Vagina (tissue), 2 donors: ENCODE data around the gene SHISA6.

Experiments
- POLR2A ChIP-seq, 2 donors: fragments of 450-650 bp; IDR thresholded peaks; one replicate each; pipeline ENCODE4 v1.6.1; 2017; ENCODE audit warnings: antibody characterized with exemption in 2 of 2, mild to moderate bottlenecking in 2 of 2, moderate library complexity in 2 of 2
- POLR2AphosphoS5 ChIP-seq, 2 donors: sonication (generic); formaldehyde crosslinking; IDR thresholded peaks; one replicate each; pipeline ENCODE4 v1.9.0; 2017; ENCODE audit warnings: antibody characterized with exemption in 2 of 2, mild to moderate bottlenecking in 2 of 2, low read depth in 1 of 2; ENCODE audit not compliant: insufficient read depth in 1 of 2

DNA sequence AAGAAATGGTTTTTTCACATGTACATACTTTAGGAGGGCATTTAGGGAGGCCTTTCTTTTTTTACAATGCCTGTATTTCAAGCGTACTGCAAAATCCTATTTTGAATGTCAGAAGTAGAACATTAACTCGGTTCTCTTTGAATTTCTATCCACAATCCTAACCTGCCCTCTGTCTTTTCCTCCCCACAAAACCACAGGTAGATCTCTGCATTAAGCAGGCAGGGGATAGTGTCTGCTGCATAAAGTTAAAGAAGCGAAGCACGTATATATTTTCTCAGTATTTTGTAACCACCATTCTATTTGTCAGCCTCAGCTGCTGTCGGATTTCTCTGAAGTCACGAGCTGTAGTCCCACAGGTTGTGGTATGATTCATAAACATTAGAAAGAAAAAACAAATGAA lies 137.5 kb downstream of the SHISA6 start:
- TF ChIP-seq POLR2AphosphoS5 (IDR thresholded peaks at IDR 0.05; ENCODE audit: insufficient read depth in 1 of 2, low read depth in 1 of 2) (no peak), POLR2A (IDR thresholded peaks at IDR 0.05) (no peak)
